ENCODE measurements around the gene CIB2. TPM values are rescaled to one million over a fixed set of nuclear protein-coding genes. Genes with fewer than 3 reads are reported as not detected.

The CIB2 gene
- 2.8 and 3.6 TPM in 2 replicates for total RNA-seq

GRCh38 chr15:78131295-78132061 lies at the start of gene CIB2:
TSS of gene CIB2 (minus strand) at chr15:78131445. CDS start at chr15:78131215, 230 bp downstream.

GRCh38 chr15:78149068-78149804 lies 18.0 kb upstream of the CIB2 start, which contains the start of gene IDH3A:
TSS of gene IDH3A (plus strand) at chr15:78149362. CDS start at chr15:78149404, 42 bp downstream.

GRCh38 chr15:78092261-78093041 lies 38.8 kb downstream of the CIB2 start, which contains the start of gene SH2D7:
TSS of gene SH2D7 (plus strand) at chr15:78092561. CDS start at chr15:78092585, 24 bp downstream.

GRCh38 chr15:78077053-78077870 lies 54.0 kb downstream of the CIB2 start, which contains the start of gene TBC1D2B:
TSS of gene TBC1D2B (minus strand) at chr15:78077711. CDS start at chr15:78077652, 59 bp downstream.

Other genes with a start within 250 kb of the CIB2 start
- gene TBC1D2B, start 53.7 kb downstream of the CIB2 start, total RNA-seq: 50.7 and 58.5 TPM in 2 replicates
- gene SH2D7, start 38.9 kb downstream of the CIB2 start, total RNA-seq: not detected in 2 replicates
- gene IDH3A, start 17.9 kb upstream of the CIB2 start, total RNA-seq: 43.3 and 56.2 TPM in 2 replicates
- gene ACSBG1, start 103.1 kb upstream of the CIB2 start, total RNA-seq: not detected in 2 replicates
- 3.4 and 4.0 TPM in 2 replicates for gene DNAJA4, start 133.1 kb upstream of the CIB2 start, total RNA-seq
- gene SKIC8, start 168.2 kb upstream of the CIB2 start, total RNA-seq: 41.2 and 48.3 TPM in 2 replicates
- gene CRABP1, start 208.9 kb upstream of the CIB2 start, total RNA-seq: not detected in 2 replicates

All from smooth muscle cell of the pulmonary artery (primary cell).